ENCODE results near the gene MTUS2. TPM values are rescaled to one million over a fixed set of nuclear protein-coding genes. Genes with fewer than 3 reads are reported as not detected.

MTUS2 gene
- total RNA-seq, 1 experiment from 2014 or later, result 6.6 TPM

GRCh38 chr13:29000826-29001225 is 180.7 kb downstream of the MTUS2 start:
- Histone ChIP-seq H3K4me1 (ENCODE audit: low read length) (no peaks in the 10 kb centered on the region), H3K27me3 (ENCODE audit: low read length) (0 out of 2 replicates have a peak, but pooled peaks cover 2% of the 10 kb centered on the region), H4K20me1 (ENCODE audit: insufficient read depth, low read depth, low read length) (no peaks in the 10 kb centered on the region), H3K79me2 (ENCODE audit: low read length) (no peaks in the 10 kb centered on the region), H3K9me3 (ENCODE audit: low read length) (no peaks in the 10 kb centered on the region), H3K9ac (ENCODE audit: low read length) (no peak overlapping the region), H3K9me2 (replicated peaks; ENCODE audit: insufficient read depth, low read length) (no peaks in the 10 kb centered on the region), H3K4me3 (ENCODE audit: low read length) (no peak overlapping the region), H3K4me2 (ENCODE audit: low read depth, low read length, poor library complexity, severe bottlenecking) (no peak overlapping the region), H2AFZ (ENCODE audit: low read length) (no peak overlapping the region), H3K36me3 (ENCODE audit: insufficient read depth, low read length) (no peaks in the 10 kb centered on the region), H3K27ac (ENCODE audit: low read length) (no peak overlapping the region)
- no peak for DNase-seq

DNA sequence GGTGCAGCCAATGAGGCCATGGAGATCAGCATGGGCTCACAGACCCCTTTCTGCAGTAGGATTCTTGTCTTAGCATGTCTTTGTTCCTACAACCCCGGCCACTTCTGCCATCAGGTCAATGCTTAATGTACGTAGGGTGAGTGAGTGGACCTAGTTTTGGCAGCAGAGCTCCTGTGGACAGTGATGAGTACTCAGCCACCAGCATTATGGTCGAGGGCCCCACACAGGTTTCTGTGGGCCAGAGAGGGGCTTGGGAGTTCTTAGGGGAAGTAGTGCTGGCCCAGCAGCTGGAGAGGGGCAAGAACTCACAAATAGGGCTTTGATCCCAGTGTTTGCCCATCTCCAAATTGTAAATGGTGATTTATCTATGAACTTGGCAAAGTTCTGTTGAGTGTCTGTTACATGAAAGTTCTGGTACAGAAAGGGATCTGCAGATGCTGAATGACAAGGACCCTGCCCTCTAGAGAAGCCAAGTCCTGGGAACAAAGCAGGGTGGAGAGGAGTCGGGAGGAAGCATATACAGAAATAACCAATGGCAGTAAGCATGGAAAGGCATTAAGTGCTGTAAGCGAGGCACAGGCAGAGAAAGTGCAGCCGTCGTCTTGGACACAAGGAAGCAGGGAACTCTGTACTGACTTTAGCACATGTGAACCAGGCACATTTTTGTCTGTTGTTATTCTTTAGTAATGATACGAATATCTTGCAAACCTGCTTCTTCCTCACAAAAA is 185.1 kb downstream of the MTUS2 start:
- Histone ChIP-seq H3K79me2 (ENCODE audit: low read length) (no peaks in the 10 kb centered on the region), H3K27me3 (ENCODE audit: low read length) (no peaks in the 10 kb centered on the region), H2AFZ (ENCODE audit: low read length) (no peak overlapping the region), H4K20me1 (ENCODE audit: insufficient read depth, low read depth, low read length) (peaks cover 5% of the 10 kb centered on the region; the same call in 1 of the 2 replicates), H3K9me2 (replicated peaks; ENCODE audit: insufficient read depth, low read length) (no peaks in the 10 kb centered on the region), H3K27ac (ENCODE audit: low read length) (no peak overlapping the region), H3K9me3 (ENCODE audit: low read length) (no peaks in the 10 kb centered on the region), H3K4me1 (ENCODE audit: low read length) (no peaks in the 10 kb centered on the region), H3K36me3 (ENCODE audit: insufficient read depth, low read length) (no peaks in the 10 kb centered on the region), H3K9ac (ENCODE audit: low read length) (no peak overlapping the region), H3K4me2 (ENCODE audit: low read depth, low read length, poor library complexity, severe bottlenecking) (no peak overlapping the region), H3K4me3 (ENCODE audit: low read length) (no peak overlapping the region)
- DNase-seq, result no peak

DNA sequence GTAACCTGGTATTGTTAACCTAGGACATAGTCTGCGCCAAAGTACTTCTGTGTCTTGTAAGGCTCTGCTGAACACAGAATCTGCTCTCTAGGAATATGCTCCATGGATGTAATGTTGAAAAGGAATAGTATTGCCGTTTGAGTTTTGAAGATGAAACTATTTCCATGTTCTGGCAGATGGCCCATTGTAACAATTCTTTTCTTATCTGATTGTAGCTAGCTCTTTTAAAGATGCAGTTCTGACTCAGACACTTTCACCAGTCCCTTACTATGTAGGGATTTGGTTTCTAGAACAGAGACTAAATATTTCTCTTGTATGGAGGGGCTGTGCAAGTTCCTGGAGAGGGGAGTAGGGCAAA is 185.6 kb downstream of the MTUS2 start:
- Histone ChIP-seq H3K4me2 (ENCODE audit: low read depth, low read length, poor library complexity, severe bottlenecking) (no peak overlapping the region), H3K36me3 (ENCODE audit: insufficient read depth, low read length) (no peaks in the 10 kb centered on the region), H2AFZ (ENCODE audit: low read length) (no peak overlapping the region), H3K9me2 (replicated peaks; ENCODE audit: insufficient read depth, low read length) (no peaks in the 10 kb centered on the region), H3K4me1 (ENCODE audit: low read length) (no peaks in the 10 kb centered on the region), H3K27ac (ENCODE audit: low read length) (no peak overlapping the region), H3K4me3 (ENCODE audit: low read length) (no peak overlapping the region), H3K27me3 (ENCODE audit: low read length) (no peaks in the 10 kb centered on the region), H3K9ac (ENCODE audit: low read length) (no peak overlapping the region), H4K20me1 (ENCODE audit: insufficient read depth, low read depth, low read length) (peaks cover 5% of the 10 kb centered on the region; the same call in 1 of the 2 replicates), H3K79me2 (ENCODE audit: low read length) (no peaks in the 10 kb centered on the region), H3K9me3 (ENCODE audit: low read length) (no peaks in the 10 kb centered on the region)
- DNase-seq, result no peak

- H3K36me3 ChIP-seq (ENCODE audit: insufficient read depth, low read length), result no peaks in the 10 kb centered on the region
- H3K4me2 ChIP-seq (ENCODE audit: low read depth, low read length, poor library complexity, severe bottlenecking), result no peak overlapping the region
- no peak overlapping the region for H3K9ac ChIP-seq (ENCODE audit: low read length)
- no peaks in the 10 kb centered on the region for H3K9me3 ChIP-seq (ENCODE audit: low read length)
- H3K9me2 ChIP-seq (replicated peaks; ENCODE audit: insufficient read depth, low read length), result no peaks in the 10 kb centered on the region
- DNase-seq, result no peak
- no peaks in the 10 kb centered on the region for H3K79me2 ChIP-seq (ENCODE audit: low read length)
- no peaks in the 10 kb centered on the region for H3K4me1 ChIP-seq (ENCODE audit: low read length)
- no peaks in the 10 kb centered on the region for H3K27me3 ChIP-seq (ENCODE audit: low read length)
- H3K27ac ChIP-seq (ENCODE audit: low read length), result no peak overlapping the region
- H4K20me1 ChIP-seq (ENCODE audit: insufficient read depth, low read depth, low read length), result peaks cover 5% of the 10 kb centered on the region; the same call in 1 of the 2 replicates
- H3K4me3 ChIP-seq (ENCODE audit: low read length), result no peak overlapping the region
- H2AFZ ChIP-seq (ENCODE audit: low read length), result no peak overlapping the region
These were observed 186.3 kb downstream of the MTUS2 start for GRCh38 chr13:29006359-29006850.

- no peaks in the 10 kb centered on the region for H3K9me2 ChIP-seq (replicated peaks; ENCODE audit: insufficient read depth, low read length)
- H3K79me2 ChIP-seq (ENCODE audit: low read length), result no peaks in the 10 kb centered on the region
- no peak overlapping the region for H2AFZ ChIP-seq (ENCODE audit: low read length)
- peaks cover 5% of the 10 kb centered on the region; the same call in 1 of the 2 replicates for H4K20me1 ChIP-seq (ENCODE audit: insufficient read depth, low read depth, low read length)
- no peaks in the 10 kb centered on the region for H3K4me1 ChIP-seq (ENCODE audit: low read length)
- H3K27me3 ChIP-seq (ENCODE audit: low read length), result no peaks in the 10 kb centered on the region
- DNase-seq, result no peak
- H3K9ac ChIP-seq (ENCODE audit: low read length), result no peak overlapping the region
- no peak overlapping the region for H3K27ac ChIP-seq (ENCODE audit: low read length)
- H3K9me3 ChIP-seq (ENCODE audit: low read length), result no peaks in the 10 kb centered on the region
- no peak overlapping the region for H3K4me3 ChIP-seq (ENCODE audit: low read length)
- H3K4me2 ChIP-seq (ENCODE audit: low read depth, low read length, poor library complexity, severe bottlenecking), result no peak overlapping the region
- H3K36me3 ChIP-seq (ENCODE audit: insufficient read depth, low read length), result no peaks in the 10 kb centered on the region
These were observed 188.2 kb downstream of the MTUS2 start for GRCh38 chr13:29008296-29008695.

GRCh38 chr13:29020314-29020713 is 200.2 kb downstream of the MTUS2 start:
- no peaks in the 10 kb centered on the region for H3K36me3 ChIP-seq (ENCODE audit: insufficient read depth, low read length)
- DNase-seq, result no peak
- no peaks in the 10 kb centered on the region for H3K9me3 ChIP-seq (ENCODE audit: low read length)

GRCh38 chr13:29021311-29021710 is 201.2 kb downstream of the MTUS2 start:
- Histone ChIP-seq H4K20me1 (ENCODE audit: insufficient read depth, low read depth, low read length) (no peaks in the 10 kb centered on the region), H3K9ac (ENCODE audit: low read length) (no peak overlapping the region), H3K4me1 (ENCODE audit: low read length) (no peaks in the 10 kb centered on the region), H3K9me3 (ENCODE audit: low read length) (no peaks in the 10 kb centered on the region), H3K27me3 (ENCODE audit: low read length) (no peaks in the 10 kb centered on the region), H3K79me2 (ENCODE audit: low read length) (no peaks in the 10 kb centered on the region), H3K4me2 (ENCODE audit: low read depth, low read length, poor library complexity, severe bottlenecking) (no peak overlapping the region), H3K9me2 (replicated peaks; ENCODE audit: insufficient read depth, low read length) (no peaks in the 10 kb centered on the region), H3K27ac (ENCODE audit: low read length) (no peak overlapping the region), H3K36me3 (ENCODE audit: insufficient read depth, low read length) (no peaks in the 10 kb centered on the region), H3K4me3 (ENCODE audit: low read length) (no peak overlapping the region), H2AFZ (ENCODE audit: low read length) (no peak overlapping the region)
- DNase-seq, result no peak

More at GRCh38 chr13:29020314-29020713, 200.2 kb downstream of the MTUS2 start:
- H3K9ac ChIP-seq (ENCODE audit: low read length), result no peak overlapping the region
- H3K27me3 ChIP-seq (ENCODE audit: low read length), result no peaks in the 10 kb centered on the region
- H3K79me2 ChIP-seq (ENCODE audit: low read length), result no peaks in the 10 kb centered on the region
- H3K4me1 ChIP-seq (ENCODE audit: low read length), result no peaks in the 10 kb centered on the region
- no peak overlapping the region for H3K4me2 ChIP-seq (ENCODE audit: low read depth, low read length, poor library complexity, severe bottlenecking)
- H3K4me3 ChIP-seq (ENCODE audit: low read length), result no peak overlapping the region
- H4K20me1 ChIP-seq (ENCODE audit: insufficient read depth, low read depth, low read length), result no peaks in the 10 kb centered on the region
- H3K9me2 ChIP-seq (replicated peaks; ENCODE audit: insufficient read depth, low read length), result no peaks in the 10 kb centered on the region
- H3K27ac ChIP-seq (ENCODE audit: low read length), result no peak overlapping the region
- H2AFZ ChIP-seq (ENCODE audit: low read length), result no peak overlapping the region

GRCh38 chr13:29021717-29022116 is 201.6 kb downstream of the MTUS2 start:
- DNase-seq, result no peak
- H3K4me3 ChIP-seq (ENCODE audit: low read length), result no peak overlapping the region
- H4K20me1 ChIP-seq (ENCODE audit: insufficient read depth, low read depth, low read length), result no peaks in the 10 kb centered on the region
- H3K79me2 ChIP-seq (ENCODE audit: low read length), result no peaks in the 10 kb centered on the region
- no peak overlapping the region for H3K4me2 ChIP-seq (ENCODE audit: low read depth, low read length, poor library complexity, severe bottlenecking)
- H3K4me1 ChIP-seq (ENCODE audit: low read length), result no peaks in the 10 kb centered on the region
- no peaks in the 10 kb centered on the region for H3K27me3 ChIP-seq (ENCODE audit: low read length)
- no peak overlapping the region for H3K9ac ChIP-seq (ENCODE audit: low read length)
- no peaks in the 10 kb centered on the region for H3K9me3 ChIP-seq (ENCODE audit: low read length)
- H3K9me2 ChIP-seq (replicated peaks; ENCODE audit: insufficient read depth, low read length), result no peaks in the 10 kb centered on the region
- H2AFZ ChIP-seq (ENCODE audit: low read length), result no peak overlapping the region
- H3K36me3 ChIP-seq (ENCODE audit: insufficient read depth, low read length), result no peaks in the 10 kb centered on the region
- no peak overlapping the region for H3K27ac ChIP-seq (ENCODE audit: low read length)

Data from Karpas-422 (cell line).